HFFc6 (cell line): ENCODE data around the gene CDH3. TPM values are rescaled to one million over a fixed set of nuclear protein-coding genes. Genes with fewer than 3 reads are reported as not detected.

Experiments used
- DNase-seq: peaks from one replicate; pipeline ENCODE4 v3.0.0-alpha.2; 2018
- H3K27ac Mint-ChIP-seq: 2 replicates; pipeline ENCODE4 v1.8.0; 2020; ENCODE audit warnings: mild to moderate bottlenecking, mixed read lengths
- H3K27me3 Mint-ChIP-seq: 2 replicates; pipeline ENCODE4 v1.8.0; 2021; ENCODE audit warnings: mild to moderate bottlenecking, moderate library complexity, mixed read lengths; ENCODE audit not compliant: insufficient read depth
- H3K36me3 Mint-ChIP-seq: 2 replicates; pipeline ENCODE4 v1.8.0; 2021; ENCODE audit warnings: low read depth, mixed read lengths
- H3K4me1 Mint-ChIP-seq: 2 replicates; pipeline ENCODE4 v1.8.0; 2020; ENCODE audit warnings: low read depth, mixed read lengths
- H3K4me3 Mint-ChIP-seq: 2 replicates; pipeline ENCODE4 v1.8.0; 2020; ENCODE audit warnings: mild to moderate bottlenecking, moderate library complexity, mixed read lengths
- H3K9me3 Mint-ChIP-seq: 2 replicates; pipeline ENCODE4 v1.8.0; 2020; ENCODE audit warnings: mild to moderate bottlenecking, mixed read lengths
- total RNA-seq, 6 experiments: library from RNA; stranded (reverse); fragmentation: NEBNext Ultra II Directional; extraction: Animal tissue kit (Norgen Biotek cat#: 25700); gene quantifications; 2 replicates in 1 of 6; 3 replicates in 5 of 6; pipeline ENCODE4 v1.2.3, GENCODE V29; 2021
- TF ChIP-seq, protein P1 (sequence below): fragments of 200-600 bp; sonication (generic); IDR thresholded peaks from 2 replicates; pipeline ENCODE4 v1.5.0; 2021; ENCODE audit warnings: antibody characterized with exemption, mild to moderate bottlenecking

The CDH3 gene
- total RNA-seq, 6 experiments from 2014 or later: 0.10 to 0.36 (median 0.13) TPM; not detected in 2

DNA sequence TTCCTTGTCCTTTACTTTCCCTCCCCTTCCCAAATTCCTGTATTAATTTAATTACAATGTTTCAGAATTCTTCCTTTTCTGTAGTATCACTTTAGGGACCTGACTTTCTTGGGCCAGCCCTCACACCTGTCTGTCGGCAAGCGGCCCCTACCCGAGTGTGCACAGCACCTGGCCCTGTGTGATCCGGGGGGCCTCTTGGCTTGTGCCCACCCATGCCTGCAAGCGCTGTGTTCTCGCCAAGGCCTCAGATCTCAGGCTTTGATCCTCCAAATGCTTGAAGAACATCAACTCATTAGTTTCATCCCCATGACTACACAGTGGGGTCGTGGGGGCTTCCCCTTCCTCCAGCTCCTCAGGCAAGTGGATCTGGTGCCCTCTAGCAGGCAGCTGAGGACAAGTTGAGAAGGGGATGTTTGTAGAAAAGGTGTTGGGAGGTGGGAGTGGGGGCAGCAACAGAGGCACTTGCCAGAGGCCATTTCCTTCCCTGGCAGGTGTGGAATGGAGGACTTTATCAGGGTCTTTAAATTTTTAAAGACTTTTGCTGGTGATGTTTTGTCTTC lies 15.7 kb upstream of the CDH3 start:
- Mint-ChIP-seq H3K9me3 (peaks cover 4% of the 10 kb centered on the region), H3K27ac (no peak overlapping the region)
- TF ChIP-seq, protein P1, sequence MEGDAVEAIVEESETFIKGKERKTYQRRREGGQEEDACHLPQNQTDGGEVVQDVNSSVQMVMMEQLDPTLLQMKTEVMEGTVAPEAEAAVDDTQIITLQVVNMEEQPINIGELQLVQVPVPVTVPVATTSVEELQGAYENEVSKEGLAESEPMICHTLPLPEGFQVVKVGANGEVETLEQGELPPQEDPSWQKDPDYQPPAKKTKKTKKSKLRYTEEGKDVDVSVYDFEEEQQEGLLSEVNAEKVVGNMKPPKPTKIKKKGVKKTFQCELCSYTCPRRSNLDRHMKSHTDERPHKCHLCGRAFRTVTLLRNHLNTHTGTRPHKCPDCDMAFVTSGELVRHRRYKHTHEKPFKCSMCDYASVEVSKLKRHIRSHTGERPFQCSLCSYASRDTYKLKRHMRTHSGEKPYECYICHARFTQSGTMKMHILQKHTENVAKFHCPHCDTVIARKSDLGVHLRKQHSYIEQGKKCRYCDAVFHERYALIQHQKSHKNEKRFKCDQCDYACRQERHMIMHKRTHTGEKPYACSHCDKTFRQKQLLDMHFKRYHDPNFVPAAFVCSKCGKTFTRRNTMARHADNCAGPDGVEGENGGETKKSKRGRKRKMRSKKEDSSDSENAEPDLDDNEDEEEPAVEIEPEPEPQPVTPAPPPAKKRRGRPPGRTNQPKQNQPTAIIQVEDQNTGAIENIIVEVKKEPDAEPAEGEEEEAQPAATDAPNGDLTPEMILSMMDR: no peak

DNA sequence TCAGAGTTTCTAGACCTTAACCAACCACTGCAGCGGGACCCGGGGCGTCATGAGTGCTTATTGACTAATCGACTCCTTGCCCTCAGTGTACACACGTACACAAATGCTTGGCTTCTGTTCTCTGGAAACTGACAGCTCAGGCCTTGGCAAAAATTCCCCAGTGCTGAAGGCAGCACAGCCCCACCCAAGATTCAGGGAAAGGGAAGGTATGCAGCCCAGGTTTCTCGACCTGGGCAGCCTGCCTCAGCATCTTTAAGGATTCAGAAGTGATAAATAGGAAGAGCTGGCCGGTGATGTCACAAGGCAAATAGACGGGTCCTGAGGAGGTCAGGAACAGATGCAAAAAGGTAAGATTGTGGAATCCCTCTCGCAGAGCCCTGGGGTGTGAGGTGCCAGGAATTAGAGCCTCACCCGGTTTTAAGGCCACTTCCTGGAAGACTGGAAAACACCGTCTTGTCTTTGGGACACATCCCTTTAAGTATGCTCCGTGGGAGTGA lies 9.0 kb upstream of the CDH3 start:
- Mint-ChIP-seq H3K9me3 (no peaks in the 10 kb centered on the region), H3K27me3 (peaks cover 17% of the 10 kb centered on the region), H3K4me3 (no peak overlapping the region), H3K27ac (no peak overlapping the region), H3K4me1 (peaks cover 20% of the 10 kb centered on the region), H3K36me3 (no peaks in the 10 kb centered on the region; the same call in 1 of the 2 replicates)
- TF ChIP-seq, protein P1: no peak
- no peak for DNase-seq

More for the DNA sequence above, 15.7 kb upstream of the CDH3 start:
- Mint-ChIP-seq H3K4me1 (peaks cover 8% of the 10 kb centered on the region; the same call in 1 of the 2 replicates), H3K4me3 (no peak overlapping the region), H3K27me3 (peaks cover 21% of the 10 kb centered on the region), H3K36me3 (no peaks in the 10 kb centered on the region)
- DNase-seq: no peak

DNA sequence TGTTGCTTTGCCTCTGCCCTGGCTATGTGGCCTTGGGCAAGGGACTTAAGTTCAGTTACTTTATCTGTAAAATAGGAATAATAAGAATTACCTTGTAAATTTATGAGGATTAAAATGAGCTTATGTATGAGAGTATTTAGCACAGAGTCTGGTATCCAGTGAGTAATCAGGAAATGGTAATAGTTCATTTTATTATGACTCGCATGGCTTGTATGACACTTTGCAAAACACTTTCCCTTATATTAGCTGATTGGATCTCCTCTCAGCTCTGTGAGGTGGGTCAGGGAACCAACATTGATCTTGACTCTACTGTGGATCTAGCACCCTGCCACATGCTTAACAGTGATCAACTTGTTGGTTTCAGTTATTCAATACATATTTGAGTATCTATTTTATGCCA lies 8.3 kb upstream of the CDH3 start:
- TF ChIP-seq, protein P1: no peak
- no peak for DNase-seq
- H3K4me1 Mint-ChIP-seq: peaks cover 27% of the 10 kb centered on the region
- no peak overlapping the region for H3K4me3 Mint-ChIP-seq
- H3K36me3 Mint-ChIP-seq: no peaks in the 10 kb centered on the region; the same call in 1 of the 2 replicates
- no peak overlapping the region for H3K27ac Mint-ChIP-seq
- no peaks in the 10 kb centered on the region for H3K9me3 Mint-ChIP-seq
- H3K27me3 Mint-ChIP-seq: peaks cover 14% of the 10 kb centered on the region

DNA sequence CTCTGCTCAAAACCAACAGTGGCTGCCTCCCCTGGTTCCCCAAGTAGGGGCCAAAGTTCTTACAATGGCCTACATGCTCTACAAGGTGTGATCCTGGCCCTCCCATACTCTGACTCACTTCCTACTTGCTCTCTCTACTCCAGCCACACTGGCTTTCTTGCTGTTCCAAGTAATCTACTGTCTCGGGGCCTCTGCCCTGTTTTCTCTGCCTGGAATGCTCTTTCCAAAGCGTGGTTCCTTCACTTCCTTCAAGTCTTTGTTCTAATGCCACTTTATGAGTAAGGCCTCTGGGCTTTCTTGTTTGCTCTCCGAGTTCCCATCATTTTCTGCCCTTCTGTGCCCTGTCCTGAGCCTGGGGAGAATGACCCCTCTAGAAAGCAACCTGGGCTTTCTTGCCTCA lies 4.1 kb upstream of the CDH3 start:
- no peak overlapping the region for H3K4me3 Mint-ChIP-seq
- H3K27ac Mint-ChIP-seq: peak overlapping the region; percentile 66
- H3K4me1 Mint-ChIP-seq: peaks cover 25% of the 10 kb centered on the region
- H3K27me3 Mint-ChIP-seq: peaks cover 33% of the 10 kb centered on the region
- no peaks in the 10 kb centered on the region; the same call in 1 of the 2 replicates for H3K36me3 Mint-ChIP-seq
- TF ChIP-seq, protein P1: no peak
- peak; percentile 63 for DNase-seq
- no peaks in the 10 kb centered on the region for H3K9me3 Mint-ChIP-seq

DNA sequence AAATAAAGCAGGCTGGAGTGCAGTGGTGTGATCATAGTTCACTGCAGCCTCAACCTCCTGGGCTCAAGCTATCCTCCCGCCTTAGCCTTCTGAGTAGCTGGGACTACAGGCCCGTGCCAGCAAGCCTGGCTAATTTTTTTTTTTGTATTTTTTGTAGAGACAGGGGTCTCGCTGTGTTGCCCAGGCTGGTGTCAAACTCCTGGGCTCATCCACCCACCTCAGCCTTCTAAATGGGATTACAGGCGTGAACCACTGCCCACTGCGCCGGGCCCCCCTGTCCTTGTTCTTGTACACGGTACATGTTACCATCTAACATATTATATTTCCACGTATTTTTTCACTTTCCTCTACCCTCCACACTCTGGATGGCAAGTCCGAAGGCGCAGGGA lies 3.1 kb upstream of the CDH3 start:
- TF ChIP-seq, protein P1: no peak
- no peak for DNase-seq
- Mint-ChIP-seq H3K36me3 (no peaks in the 10 kb centered on the region; the same call in 1 of the 2 replicates), H3K4me3 (0 out of 2 replicates have a peak overlapping the region, but pooled peaks have one; percentile 9), H3K9me3 (no peaks in the 10 kb centered on the region), H3K27me3 (peaks cover 42% of the 10 kb centered on the region), H3K27ac (no peak overlapping the region), H3K4me1 (peaks cover 15% of the 10 kb centered on the region)
